Caki2 (cell line): ENCODE data around the gene MRGPRE. TPM values are rescaled to one million over a fixed set of nuclear protein-coding genes. Genes with fewer than 3 reads are reported as not detected.
"Not testable (repeated sequence)": the region's sequence is repeated elsewhere in the genome, so short reads cannot be mapped to it uniquely, and the experiment has no call there.

Experiments
- DNase-seq: peaks from one replicate; pipeline ENCODE4 v3.0.0-alpha.2; 2015; ENCODE audit warnings: low read depth
- in situ Hi-C: cut with HindIII; loops from 2 replicates; pipeline ENCODE4 v1.10.0; 2016; ENCODE audit warnings: low sequenced_read_pairs, low pct_unique_long_range_greater_than_20kb, mixed read lengths
- total RNA-seq: library from RNA; depleted of rRNA; stranded (reverse); fragments of >200 nt; shearing (Covaris generic); gene quantifications from 2 replicates; pipeline ENCODE4 v1.2.3, GENCODE V29; 2014; ENCODE audit warnings: low replicate concordance; rRNA removed

The MRGPRE gene
- not detected in 2 replicates for total RNA-seq

- no peak for DNase-seq
- in situ Hi-C loops: no loop called here
These were observed at the start of gene MRGPRE for GRCh38 chr11:3231851-3232744. TSS of gene MRGPRE (minus strand) at chr11:3232417. CDS start at chr11:3228799, 3,618 bp downstream.

DNA sequence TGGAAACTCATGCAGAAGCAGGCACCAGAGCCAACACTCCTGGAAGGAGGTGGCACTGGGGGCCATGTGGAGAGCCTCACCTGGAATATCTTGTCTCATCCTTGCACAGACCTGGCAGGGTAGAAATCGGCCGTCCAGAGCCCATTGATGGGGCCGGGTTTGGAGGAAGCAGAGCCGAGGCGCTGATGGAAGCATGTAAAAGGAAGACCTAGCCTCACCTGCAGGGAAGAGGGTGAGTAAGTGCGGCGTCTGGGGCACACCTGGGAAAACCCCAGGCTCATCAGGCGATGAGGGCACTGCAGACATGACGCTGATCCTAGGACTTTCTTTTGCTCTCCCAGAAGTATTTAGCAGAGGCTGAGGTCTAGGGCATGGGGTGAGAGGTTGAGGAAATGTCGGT, 48.9 kb upstream of the MRGPRE start:
- in situ Hi-C loops: not testable (repeated sequence)

GRCh38 chr11:3280662-3281061, 48.4 kb upstream of the MRGPRE start:
- in situ Hi-C loops, DNase-seq: not testable (repeated sequence)

More for the DNA sequence above, 48.9 kb upstream of the MRGPRE start:
- not testable (repeated sequence) for DNase-seq

DNA sequence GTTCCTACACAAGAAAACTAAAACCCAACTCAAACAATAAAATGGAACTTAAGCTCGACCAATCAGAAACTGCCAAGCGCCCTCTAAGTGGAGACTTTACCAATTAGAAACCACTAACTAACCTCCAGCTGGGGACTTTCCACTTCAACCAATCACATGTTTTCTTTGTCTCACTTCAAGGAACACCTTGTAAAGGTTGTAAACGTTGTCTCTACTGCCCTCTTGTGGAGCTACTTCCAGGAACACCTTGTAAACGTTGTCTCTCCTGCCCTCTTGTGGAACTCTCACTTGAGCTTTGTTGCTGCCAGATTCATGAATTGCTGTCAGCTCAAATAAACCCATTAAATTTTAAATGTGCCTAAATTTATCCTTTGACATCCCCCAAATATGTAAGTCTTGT, 46.7 kb upstream of the MRGPRE start:
- in situ Hi-C loops, DNase-seq: not testable (repeated sequence)

GRCh38 chr11:3273629-3274028, 41.4 kb upstream of the MRGPRE start:
- in situ Hi-C loops, DNase-seq: not testable (repeated sequence)

DNA sequence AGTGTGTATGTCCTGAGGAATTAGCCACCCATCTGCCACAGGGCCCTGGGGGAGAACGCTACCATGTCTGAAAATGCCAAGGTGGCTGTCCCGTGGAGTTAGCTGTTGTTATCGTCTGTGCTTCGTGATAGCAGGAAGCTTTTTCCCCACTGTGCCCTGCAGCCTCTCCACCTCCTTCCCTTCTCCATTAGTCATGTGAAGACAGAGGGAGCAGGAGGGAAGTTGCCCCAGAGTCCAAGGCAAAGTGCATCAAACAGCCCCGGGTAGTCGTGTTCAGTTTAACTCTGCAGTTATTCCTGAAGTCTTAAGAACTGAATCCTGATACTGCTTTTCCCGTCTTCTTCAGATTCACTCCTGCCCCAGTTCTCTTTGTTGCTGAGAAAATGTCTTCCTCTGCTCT, 30.3 kb upstream of the MRGPRE start:
- in situ Hi-C loops, DNase-seq: not testable (repeated sequence)

GRCh38 chr11:3261831-3262230, 29.6 kb upstream of the MRGPRE start:
- DNase-seq, in situ Hi-C loops: not testable (repeated sequence)

GRCh38 chr11:3257509-3257908, 25.3 kb upstream of the MRGPRE start:
- in situ Hi-C loops, DNase-seq: not testable (repeated sequence)

- DNase-seq, in situ Hi-C loops: not testable (repeated sequence)
These were observed 23.0 kb upstream of the MRGPRE start for GRCh38 chr11:3255241-3255640.

DNA sequence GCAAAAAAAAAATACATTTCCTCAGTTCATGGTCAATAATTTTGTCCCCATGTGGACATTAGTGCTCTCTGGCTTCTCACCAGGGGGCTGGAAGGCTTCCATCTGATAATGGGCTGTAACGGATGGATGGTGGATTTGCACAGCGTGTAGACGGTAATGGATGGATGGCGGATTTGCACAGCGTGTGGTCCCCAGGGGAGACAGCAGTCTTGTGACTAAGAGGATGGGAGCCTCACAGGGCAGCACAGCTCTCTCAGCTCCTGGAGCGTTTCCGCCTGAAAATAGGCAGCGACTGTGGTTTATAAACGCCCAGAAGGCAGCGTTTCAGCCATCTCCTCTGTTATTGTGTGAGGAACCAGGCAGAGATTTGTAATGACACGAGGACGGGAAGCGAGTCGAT, 22.6 kb upstream of the MRGPRE start:
- in situ Hi-C loops, DNase-seq: not testable (repeated sequence)

GRCh38 chr11:3245071-3245470, 12.9 kb upstream of the MRGPRE start:
- in situ Hi-C loops: no loop called here
- DNase-seq: no peak

GRCh38 chr11:3243880-3244279, 11.7 kb upstream of the MRGPRE start:
- in situ Hi-C loops: no loop called here
- DNase-seq: no peak

- in situ Hi-C loops: no loop called here
- DNase-seq: no peak
These were observed 4.9 kb upstream of the MRGPRE start for GRCh38 chr11:3237119-3237518.

DNA sequence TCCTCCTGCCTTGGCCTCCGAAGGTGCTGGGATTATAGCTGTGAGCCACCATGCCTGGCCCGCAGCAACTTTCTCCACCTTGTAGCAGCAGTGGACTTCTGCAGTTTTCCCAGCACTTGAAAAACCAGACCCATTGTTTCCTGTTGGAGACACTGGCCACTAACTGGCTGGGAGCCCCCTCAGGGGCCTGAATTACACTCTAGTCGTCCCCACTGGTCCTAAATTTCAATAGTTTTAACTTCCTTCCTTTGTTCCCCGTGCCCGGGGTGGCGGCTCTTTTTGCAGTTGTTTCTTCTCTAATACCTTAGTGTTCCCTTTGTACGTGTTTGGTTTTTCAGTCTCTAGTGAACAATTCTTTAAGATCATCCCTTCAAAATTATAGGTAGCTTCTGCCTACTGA, 2.6 kb upstream of the MRGPRE start:
- no peak for DNase-seq
- in situ Hi-C loops: no loop called here

DNA sequence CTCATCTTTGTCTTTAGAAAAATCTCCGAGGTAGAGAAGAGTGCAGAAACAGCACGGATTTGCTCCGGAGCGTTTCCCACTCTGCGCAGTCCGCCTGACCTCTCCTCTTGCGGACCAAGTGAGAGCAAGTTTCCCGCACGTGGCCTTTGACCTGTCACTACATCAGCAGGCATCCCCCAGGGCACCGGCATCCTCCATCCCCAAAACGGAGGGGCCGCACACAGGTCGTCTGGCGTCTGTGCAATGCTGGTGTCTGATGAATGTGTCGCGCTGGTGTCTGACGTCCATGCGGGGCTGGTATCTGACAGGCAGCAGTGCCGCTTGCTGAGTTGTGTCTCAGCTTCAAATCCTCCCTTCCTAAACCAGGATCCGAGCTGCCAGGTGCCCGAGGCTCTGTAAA, 739 bp upstream of the MRGPRE start:
- in situ Hi-C loops: no loop called here
- DNase-seq: no peak

- DNase-seq: no peak
- in situ Hi-C loops: no loop called here
These were observed 717 bp downstream of the MRGPRE start for GRCh38 chr11:3231550-3231850.

- no peak for DNase-seq
- in situ Hi-C loops: no loop called here
These were observed 1.3 kb downstream of the MRGPRE start for GRCh38 chr11:3230636-3231549.

GRCh38 chr11:3229673-3230630, 2.3 kb downstream of the MRGPRE start:
- in situ Hi-C loops: no loop called here
- no peak for DNase-seq
